WERI-Rb-1 (cell line): ENCODE measurements around the gene CLIC5.

Experiments used
- DNase-seq: peaks from one replicate; pipeline ENCODE4 v3.0.0-alpha.2; 2020
- H3K27ac ChIP-seq: fragments of 250-450 bp; sonication (Bioruptor Pico); 2 replicates; pipeline ENCODE4 v1.5.1; 2020; ENCODE audit warnings: mild to moderate bottlenecking, moderate library complexity
- H3K27me3 ChIP-seq: fragments of 250-450 bp; sonication (Bioruptor Pico); 2 replicates; pipeline ENCODE4 v1.5.1; 2021; ENCODE audit warnings: mild to moderate bottlenecking, low read depth, moderate library complexity; ENCODE audit not compliant: insufficient read depth, severe bottlenecking
- H3K36me3 ChIP-seq: fragments of 250-450 bp; sonication (Bioruptor Pico); 2 replicates; pipeline ENCODE4 v1.5.1; 2020; ENCODE audit warnings: mild to moderate bottlenecking, moderate library complexity
- H3K4me3 ChIP-seq: 2 replicates; pipeline ENCODE4 v1.5.1; 2011; ENCODE audit warnings: low read depth, mild to moderate bottlenecking, control low read depth, low read length
- H3K9me3 ChIP-seq: fragments of 250-450 bp; sonication (Bioruptor Pico); 2 replicates; pipeline ENCODE4 v1.5.1; 2021; ENCODE audit warnings: mild to moderate bottlenecking, moderate library complexity; ENCODE audit not compliant: severe bottlenecking
- CTCF ChIP-seq: IDR thresholded peaks from 2 replicates; pipeline ENCODE4 v1.5.1; 2011; ENCODE audit warnings: low read depth, mild to moderate bottlenecking, control low read depth, inconsistent platforms, low read length

Gene CLIC5

DNA sequence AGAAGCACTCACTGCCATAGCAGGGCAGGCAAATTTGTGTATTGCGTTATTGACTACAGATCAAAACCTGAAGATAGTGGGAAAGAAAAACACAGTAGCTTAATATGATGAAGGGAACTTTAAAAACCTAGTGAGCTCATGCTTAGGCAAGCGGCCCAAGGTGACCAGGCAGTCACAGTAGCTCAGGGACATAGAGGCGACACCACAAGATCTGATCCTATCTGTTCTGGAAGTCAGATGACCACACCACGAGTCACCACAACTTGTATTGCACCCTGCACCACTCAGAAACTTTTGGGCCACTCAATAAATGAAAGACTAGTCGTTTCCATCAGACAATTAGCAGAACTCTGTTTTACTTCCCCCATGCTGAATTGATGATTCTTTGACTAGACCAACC lies 4.9 kb downstream of the CLIC5 start:
- no peak for TF ChIP-seq CTCF
- Histone ChIP-seq H3K4me3 (no peak overlapping the region), H3K27ac (no peak overlapping the region), H3K27me3 (peaks cover 18% of the 10 kb centered on the region), H3K36me3 (no peaks in the 10 kb centered on the region), H3K9me3 (no peaks in the 10 kb centered on the region)
- no peak for DNase-seq

DNA sequence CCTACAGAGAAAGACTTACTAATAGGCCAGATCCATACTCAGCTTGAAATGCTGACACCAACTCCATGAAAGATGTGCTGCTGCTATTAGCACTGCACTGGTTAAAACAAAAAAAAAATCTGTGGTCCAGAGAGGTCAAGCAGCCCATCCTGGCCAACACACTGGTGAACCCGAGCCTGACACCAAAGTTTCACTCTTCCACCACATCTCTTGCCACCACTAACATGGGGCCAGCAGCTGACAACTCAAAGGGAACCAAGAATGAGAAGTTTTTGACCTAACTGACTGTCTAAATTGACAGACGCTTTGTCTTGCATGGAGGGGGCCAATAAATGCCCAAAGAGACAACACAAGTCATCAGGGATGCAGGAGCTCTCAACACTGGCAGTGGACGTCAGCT lies 5.4 kb downstream of the CLIC5 start:
- H3K4me3 ChIP-seq, result no peak overlapping the region
- H3K9me3 ChIP-seq, result no peaks in the 10 kb centered on the region
- no peaks in the 10 kb centered on the region for H3K36me3 ChIP-seq
- H3K27ac ChIP-seq, result no peak overlapping the region
- no peak for TF ChIP-seq CTCF
- peaks cover 13% of the 10 kb centered on the region for H3K27me3 ChIP-seq
- DNase-seq, result no peak

GRCh38 chr6:46002264-46002663 lies 13.4 kb downstream of the CLIC5 start:
- TF ChIP-seq CTCF, result no peak
- no peak for DNase-seq
- Histone ChIP-seq H3K27me3 (no peaks in the 10 kb centered on the region), H3K4me3 (no peak overlapping the region), H3K9me3 (no peaks in the 10 kb centered on the region), H3K27ac (no peak overlapping the region), H3K36me3 (no peaks in the 10 kb centered on the region)

DNA sequence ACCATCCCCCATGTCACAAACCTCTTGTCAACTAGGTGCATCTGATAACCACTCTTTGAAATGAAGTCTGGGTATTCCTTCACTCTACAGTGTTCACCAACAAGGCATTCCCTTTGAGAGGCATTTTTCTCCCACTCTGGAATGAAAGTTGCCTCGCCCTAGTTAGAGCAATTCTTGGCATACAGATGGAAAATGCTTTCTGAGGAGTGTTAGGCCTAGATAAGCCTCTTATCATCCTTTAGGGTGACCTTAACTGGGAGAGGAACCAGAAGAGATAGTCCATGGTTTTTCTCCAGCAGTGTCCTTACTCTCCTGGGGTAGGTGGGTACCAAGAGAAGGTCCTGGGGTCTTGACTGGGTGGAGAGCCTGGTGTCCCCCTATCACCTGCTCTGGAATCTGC lies 14.8 kb downstream of the CLIC5 start:
- no peaks in the 10 kb centered on the region for H3K27me3 ChIP-seq
- H3K27ac ChIP-seq, result no peak overlapping the region
- no peak for TF ChIP-seq CTCF
- H3K4me3 ChIP-seq, result no peak overlapping the region
- no peaks in the 10 kb centered on the region for H3K36me3 ChIP-seq
- no peak for DNase-seq
- no peaks in the 10 kb centered on the region for H3K9me3 ChIP-seq

DNA sequence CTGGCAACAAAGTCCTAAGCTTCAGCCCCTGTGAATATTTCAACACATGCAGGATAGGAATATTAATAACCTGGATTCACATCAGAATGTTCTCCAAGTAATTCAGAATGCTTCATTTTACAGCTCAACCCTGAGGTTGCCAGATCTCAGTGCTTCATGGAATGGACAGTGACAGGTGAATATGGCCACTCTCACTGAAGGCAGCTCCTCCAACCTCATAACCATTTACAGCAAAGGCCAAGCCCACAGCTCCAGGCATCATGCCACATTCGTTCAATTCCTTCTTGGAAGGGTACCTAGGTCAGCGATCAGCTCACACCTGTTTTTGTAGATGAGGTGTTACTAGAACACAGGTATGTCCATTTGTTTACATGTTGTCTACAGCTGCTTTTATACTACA lies 17.1 kb downstream of the CLIC5 start:
- H3K4me3 ChIP-seq, result no peak overlapping the region

More for the DNA sequence above, 17.1 kb downstream of the CLIC5 start:
- H3K27ac ChIP-seq, result no peak overlapping the region
- no peak for TF ChIP-seq CTCF
- H3K27me3 ChIP-seq, result no peaks in the 10 kb centered on the region
- no peaks in the 10 kb centered on the region for H3K9me3 ChIP-seq
- no peaks in the 10 kb centered on the region for H3K36me3 ChIP-seq
- no peak for DNase-seq
